GM19240 (cell line): ENCODE data around the gene CACNA1F.

Experiments used
- DNase-seq: peaks from one replicate; pipeline ENCODE4 v3.0.0; 2011; ENCODE audit warnings: low spot score; ENCODE audit not compliant: insufficient read length

Gene CACNA1F

DNA sequence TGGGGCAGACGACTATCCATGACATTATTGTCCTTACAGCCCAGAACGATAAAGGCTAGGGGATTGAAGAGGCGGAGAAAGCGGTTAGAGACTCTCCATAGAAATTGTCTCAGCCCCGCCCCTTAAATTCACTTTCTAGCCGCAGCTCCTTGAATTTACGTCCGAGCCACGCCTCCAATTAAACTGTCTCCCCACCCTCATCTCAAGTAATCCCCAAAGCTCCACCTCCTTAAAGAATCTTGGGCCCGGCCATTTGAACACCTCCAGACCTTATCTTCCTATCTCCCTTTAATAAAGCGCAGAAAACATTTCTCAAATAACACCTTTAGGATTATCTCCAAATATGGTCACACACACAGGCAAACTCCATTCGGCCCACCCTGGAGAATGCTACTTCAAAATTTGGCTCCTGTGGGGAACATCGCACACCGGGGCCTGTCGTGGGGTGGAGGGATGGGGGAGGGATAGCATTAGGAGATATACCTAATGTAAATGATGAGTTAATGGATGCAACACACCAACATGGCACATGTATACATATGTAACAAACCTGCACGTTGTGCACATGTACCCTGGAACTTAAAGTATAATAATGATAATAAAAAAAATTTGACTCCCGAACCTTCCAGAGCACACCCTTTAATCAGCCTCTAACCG is 77.8 kb downstream of the CACNA1F start:
- no peak for DNase-seq
